ENCODE measurements around the gene PPRC1. TPM values are rescaled to one million over a fixed set of nuclear protein-coding genes. Genes with fewer than 3 reads are reported as not detected.

The PPRC1 gene
- total RNA-seq, 1 donor from 2014 or later = 70.4 TPM

DNA sequence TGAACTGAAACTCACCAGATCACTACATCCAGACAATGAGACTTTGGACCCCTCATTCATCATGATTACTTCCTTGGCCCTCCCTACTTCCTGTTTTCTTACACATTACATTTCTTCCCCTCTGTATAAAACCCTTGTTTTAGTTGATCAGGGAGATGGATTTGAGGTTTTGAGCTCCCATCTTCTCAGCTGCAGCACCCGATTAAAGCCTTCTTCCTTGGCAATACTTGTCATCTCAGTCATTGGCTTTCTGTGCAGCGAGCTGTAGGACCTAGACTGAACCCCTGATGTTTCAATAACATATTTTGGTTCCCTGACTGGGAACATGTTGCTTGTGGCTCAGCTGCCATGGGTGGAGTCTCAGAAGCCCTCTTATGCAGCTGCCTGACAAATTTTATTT is 52.4 kb downstream of the PPRC1 start:
- intact Hi-C loops (cut with micrococcal nuclease) = loop anchor here (5.0 kb wide), 1 partner anchor 42 kb away; the partner anchor contains the start of gene ELOVL3

DNA sequence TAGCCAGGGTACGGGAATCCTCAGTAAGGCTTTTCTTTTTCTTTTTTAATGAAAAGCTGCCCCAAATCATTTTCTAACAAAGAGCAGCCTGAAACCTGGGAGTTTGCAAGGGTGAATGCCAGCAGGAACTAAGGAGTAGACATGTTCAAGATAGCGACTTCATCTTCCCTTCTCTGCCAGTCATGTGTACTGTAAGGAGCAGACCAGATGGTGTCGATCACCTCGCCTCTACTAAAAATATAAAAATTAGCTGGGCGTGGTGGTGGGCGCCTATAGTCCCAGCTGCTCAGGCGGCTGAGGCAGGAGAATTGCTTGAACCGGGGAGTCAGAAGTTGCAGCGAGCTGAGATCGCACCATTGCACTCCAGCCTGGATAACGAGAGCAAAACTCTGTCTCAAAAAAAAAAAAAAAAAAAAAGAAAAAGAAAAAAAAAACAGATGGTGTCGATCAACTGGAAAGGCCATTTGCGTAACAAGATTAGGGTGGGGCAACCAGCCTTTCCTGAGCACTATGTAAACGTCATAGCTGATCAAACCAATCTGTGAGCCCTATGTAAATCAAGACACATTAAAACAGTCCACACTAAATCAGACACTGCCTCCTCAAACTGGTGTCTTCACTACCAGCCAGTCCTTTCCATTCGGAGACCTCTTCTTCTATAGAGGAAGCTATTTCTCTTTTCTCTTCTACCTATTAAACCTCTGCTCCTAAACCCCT is 53.1 kb downstream of the PPRC1 start:
- intact Hi-C loops (cut with micrococcal nuclease) = loop anchor here (5.0 kb wide), 1 partner anchor 41 kb away; the partner anchor contains the start of gene ELOVL3

DNA sequence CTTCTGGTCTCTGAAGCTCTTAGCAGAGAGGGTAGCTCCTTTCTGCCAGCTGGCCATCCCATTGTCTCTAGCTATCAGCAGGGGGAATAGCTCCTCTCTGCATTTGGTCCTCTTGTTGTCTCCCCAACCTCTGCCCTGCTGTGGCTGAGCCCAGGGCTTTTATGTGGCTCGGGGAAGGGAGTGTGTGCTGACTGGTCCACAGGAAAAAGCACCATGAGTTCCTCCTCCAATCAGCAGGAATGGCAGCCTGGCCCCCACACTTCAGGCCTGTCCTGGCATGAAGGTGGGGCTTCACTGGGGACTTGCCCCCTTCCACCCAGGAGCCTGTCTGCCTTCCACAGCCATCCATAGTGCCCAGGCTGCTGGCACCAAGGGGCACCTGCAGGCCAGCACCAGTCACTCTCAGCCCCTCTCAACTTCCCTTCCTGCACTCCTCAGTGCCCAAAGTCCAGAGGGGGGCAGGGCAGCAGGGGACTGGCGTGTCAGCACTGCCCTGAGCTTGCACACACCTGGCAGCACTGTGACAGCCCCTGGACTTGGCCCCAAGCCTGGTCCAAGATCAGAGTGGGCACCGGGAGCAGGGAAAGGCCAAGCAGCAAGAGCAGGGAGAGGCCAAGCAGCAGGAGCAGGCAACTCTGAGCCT is 55.6 kb downstream of the PPRC1 start:
- intact Hi-C loops (cut with micrococcal nuclease) = loop anchor here (5.0 kb wide), 1 partner anchor 39 kb away; the partner anchor contains the start of gene ELOVL3

DNA sequence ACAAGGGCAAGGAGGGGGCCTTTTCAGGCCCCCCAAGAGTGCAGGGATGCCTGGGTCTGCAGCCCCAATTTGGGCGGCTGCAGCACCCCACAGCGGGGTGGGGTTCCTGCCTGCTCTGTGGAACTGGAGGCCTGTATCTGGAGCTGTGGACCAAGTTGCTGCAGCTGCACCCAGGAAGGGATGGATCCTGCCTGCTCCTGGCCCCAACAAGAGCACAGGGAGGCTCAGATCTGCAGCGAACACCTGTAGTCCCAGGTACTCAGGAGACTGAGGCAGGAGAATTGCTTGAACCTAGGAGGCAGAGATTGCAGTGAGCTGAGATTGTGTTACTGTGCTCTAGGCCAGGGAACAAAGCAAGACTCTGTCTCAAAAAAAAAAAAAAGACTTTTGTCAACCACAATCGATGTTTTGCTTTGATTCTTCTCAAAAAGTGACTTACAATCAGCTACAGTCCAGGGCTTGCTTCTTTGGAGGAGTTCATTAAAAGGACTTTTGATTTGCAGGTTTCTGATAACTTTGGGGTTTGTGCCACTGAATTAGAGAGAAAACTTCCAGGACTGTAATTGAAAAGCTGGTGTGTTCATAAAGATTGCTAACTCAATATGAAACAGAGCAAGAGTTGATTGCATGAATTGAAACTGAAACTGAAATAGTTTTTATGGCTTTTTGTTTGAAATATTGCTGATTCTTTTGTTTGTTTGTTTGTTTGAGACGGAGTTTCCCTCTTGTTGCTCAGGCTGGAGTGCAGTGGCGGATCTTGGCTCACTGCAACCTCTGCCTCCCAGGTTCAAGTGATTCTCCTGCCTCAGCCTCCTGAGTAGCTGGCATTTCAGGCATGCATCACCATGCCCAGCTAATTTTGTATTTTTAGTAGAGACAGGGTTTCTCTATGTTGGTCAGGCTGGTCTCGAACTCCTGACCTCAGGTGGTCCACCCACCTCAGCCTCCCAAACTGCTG is 56.4 kb downstream of the PPRC1 start:
- intact Hi-C loops (cut with micrococcal nuclease) = loop anchor here (5.0 kb wide), 1 partner anchor 38 kb away; the partner anchor contains the start of gene ELOVL3

DNA sequence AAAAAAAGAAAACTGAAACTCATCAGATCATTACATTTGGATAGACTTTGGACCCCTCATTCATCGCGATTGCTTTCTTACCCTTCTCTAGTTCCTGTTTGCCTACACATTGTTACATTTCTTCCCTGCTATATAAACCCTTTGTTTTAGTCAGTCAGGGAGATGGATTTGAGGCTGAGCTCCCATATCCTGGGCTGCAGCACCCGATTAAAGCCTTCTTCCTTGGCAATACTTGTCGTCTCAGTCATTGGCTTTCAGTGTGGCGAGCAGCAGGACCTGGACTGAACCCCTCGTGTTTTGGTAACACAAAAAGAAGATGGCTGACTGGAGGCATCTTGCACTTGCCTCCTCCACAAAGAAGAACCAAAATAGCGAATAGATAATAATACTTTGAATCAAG is 59.1 kb downstream of the PPRC1 start:
- intact Hi-C loops (cut with micrococcal nuclease) = no loop called here

DNA sequence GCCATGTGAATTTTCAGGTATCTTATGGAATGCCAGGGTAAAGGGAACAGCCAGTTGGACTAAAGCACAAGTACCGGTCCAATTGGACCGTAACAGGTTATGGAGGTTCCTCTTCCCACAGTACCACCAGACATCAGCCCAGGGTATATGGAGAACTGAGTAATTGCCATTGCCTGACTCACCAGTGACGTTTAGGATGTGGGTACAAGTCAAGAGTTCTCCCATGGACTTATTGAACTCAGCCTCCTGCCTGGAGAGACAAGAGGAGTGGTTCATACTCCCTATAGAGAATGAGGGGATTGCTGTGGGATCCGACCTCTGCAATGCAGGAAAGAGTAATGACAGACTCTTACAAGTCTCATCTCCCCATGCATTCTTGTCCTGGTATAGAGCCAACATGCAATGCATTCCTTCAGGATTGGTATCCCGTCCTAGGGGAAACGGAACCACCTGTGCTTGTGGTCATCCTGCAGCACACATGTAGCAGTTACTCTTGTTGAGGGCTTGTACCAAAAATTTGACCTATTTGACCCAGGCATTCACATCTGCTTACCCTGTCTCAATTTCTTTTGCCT is 62.5 kb downstream of the PPRC1 start:
- intact Hi-C loops (cut with micrococcal nuclease) = no loop called here

DNA sequence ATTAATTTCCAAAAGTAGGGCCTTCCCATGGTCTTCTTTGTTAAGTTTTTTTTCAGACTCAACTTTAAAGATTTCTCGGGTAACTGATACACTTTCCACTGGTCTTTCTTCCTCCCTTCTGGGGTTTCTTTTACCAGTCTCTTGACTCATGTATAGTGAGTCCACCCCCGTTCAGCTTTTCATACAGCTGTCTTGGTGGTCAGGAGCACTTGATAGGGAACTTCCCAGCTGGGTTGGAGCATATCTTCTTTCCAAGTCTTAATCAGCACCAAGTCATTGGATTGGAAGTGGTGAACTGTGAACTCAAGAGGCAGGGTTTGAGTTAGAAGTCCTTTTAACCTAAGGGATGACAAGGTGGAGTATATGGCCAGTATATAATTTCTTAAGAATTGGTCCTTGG is 64.1 kb downstream of the PPRC1 start:
- intact Hi-C loops (cut with micrococcal nuclease) = no loop called here

DNA sequence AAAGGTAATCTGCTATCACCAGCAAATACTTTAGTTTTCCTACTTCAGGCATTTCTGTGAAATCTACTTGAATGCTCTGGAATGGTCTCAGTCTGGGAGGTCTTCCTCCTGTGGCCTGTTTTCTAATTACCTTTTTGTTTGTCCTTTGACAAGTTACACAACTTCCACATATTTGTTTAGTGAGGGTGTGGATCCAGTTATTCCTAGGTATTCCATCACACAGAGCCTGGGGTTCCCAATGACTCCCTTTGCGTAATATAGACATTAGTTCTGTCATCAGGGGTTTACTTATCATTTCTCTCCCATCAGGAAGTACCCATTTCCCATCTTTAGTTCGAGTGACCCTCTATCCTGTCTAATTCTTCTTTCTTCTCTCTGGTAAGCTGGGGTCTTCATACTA is 65.2 kb downstream of the PPRC1 start:
- intact Hi-C loops (cut with micrococcal nuclease) = no loop called here

Other genes with a start within 250 kb of the PPRC1 start
- gene ARMH3, start 76.9 kb upstream of the PPRC1 start, total RNA-seq = 23.8 and 26.4 TPM in 2 replicates
- 22.1 and 22.7 TPM in 2 replicates for gene HPS6, start 67.7 kb upstream of the PPRC1 start, total RNA-seq
- gene LDB1, start 12.7 kb upstream of the PPRC1 start, total RNA-seq = 72.5 and 76.0 TPM in 2 replicates
- 109 and 117 TPM in 2 replicates for gene NOLC1, start 19.3 kb downstream of the PPRC1 start, total RNA-seq
- gene ELOVL3, start 93.3 kb downstream of the PPRC1 start, total RNA-seq = not detected in 2 replicates
- gene PITX3, start 108.5 kb downstream of the PPRC1 start, total RNA-seq = not detected in 2 replicates
- 51.5 and 51.8 TPM in 2 replicates for gene GBF1, start 112.5 kb downstream of the PPRC1 start, total RNA-seq